ENCODE results near the gene ESYT1. TPM values are rescaled to one million over a fixed set of nuclear protein-coding genes. Genes with fewer than 3 reads are reported as not detected.

Gene ESYT1
- total and polyA plus RNA-seq, 9 of the 15 experiments (the other 6 are each of a cell fraction or from before 2014, with no cell fraction given), result 132 to 420 (median 164) TPM

DNA sequence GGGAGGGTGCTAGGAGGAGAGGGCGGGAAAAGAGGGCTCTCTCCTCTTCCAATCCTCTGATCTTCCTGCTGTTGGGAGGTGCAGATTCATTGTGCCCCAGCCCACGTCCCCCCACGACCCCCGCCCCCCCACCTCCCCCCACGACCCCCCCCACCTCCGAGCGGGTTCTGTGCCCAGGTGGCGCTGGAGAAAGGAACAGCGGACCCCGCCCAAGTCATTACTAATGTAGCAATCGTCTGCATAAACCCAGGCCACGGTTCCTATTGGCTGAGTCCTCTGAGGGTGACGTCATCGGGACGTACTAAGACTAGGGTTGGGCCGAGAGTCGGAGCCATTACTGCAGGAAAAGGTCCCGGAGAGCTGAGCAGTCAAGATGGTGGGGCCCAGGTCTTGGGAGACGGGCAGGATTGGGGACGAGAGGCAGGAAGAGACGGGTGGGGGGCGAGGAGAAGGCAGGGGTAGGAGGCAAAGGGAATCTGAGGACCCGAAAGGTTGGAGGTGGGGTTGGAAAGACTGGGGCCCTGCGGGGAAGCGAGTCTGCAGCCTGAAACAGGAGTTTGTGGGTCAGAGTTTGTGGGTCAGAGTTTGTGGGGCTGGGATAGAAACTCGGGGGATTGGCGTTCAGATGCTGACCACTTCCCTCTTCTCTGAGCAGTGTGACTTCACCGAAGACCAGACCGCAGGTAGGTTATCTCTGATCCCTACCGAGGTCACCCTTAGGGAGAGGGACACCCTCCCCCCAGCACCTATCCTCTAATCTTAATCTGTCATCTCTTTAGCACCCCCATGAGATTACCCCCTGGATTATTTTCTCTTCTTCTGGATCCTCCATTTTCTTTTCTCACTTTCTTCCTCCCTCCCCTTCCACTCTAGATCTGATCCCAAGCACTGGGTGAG, 30.2 kb downstream of the ESYT1 start, which contains the start of gene MYL6 (continued):
- TF ChIP-seq, protein P1, sequence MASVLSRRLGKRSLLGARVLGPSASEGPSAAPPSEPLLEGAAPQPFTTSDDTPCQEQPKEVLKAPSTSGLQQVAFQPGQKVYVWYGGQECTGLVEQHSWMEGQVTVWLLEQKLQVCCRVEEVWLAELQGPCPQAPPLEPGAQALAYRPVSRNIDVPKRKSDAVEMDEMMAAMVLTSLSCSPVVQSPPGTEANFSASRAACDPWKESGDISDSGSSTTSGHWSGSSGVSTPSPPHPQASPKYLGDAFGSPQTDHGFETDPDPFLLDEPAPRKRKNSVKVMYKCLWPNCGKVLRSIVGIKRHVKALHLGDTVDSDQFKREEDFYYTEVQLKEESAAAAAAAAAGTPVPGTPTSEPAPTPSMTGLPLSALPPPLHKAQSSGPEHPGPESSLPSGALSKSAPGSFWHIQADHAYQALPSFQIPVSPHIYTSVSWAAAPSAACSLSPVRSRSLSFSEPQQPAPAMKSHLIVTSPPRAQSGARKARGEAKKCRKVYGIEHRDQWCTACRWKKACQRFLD (CRISPR knock-in tag; IDR thresholded peaks at IDR 0.05), result peak; percentile 79
- peak; percentile 75; the same call in 1 of the 2 replicates for TF ChIP-seq PHTF2 (CRISPR knock-in tag; IDR thresholded peaks at IDR 0.05)
- TF ChIP-seq ILF3 (IDR thresholded peaks at IDR 0.05; ENCODE audit: borderline replicate concordance), result peak; percentile 71; the same call in 1 of the 2 replicates
- peak; percentile 93 for TF ChIP-seq PHB (CRISPR knock-in tag; IDR thresholded peaks at IDR 0.05)
- no peak for TF ChIP-seq SRF (CRISPR knock-in tag; IDR thresholded peaks at IDR 0.05)
- TF ChIP-seq ZNF311 (CRISPR knock-in tag; IDR thresholded peaks at IDR 0.05), result peak; percentile 76
- no peak for TF ChIP-seq ZNF518B (CRISPR knock-in tag; IDR thresholded peaks at IDR 0.05)
- TF ChIP-seq JUNB (CRISPR knock-in tag; conservative IDR thresholded peaks at IDR 0.05), result peak; percentile 99
- peak; percentile 82 for TF ChIP-seq ELF2 (CRISPR knock-in tag; IDR thresholded peaks at IDR 0.05)
- peak; percentile 91 for TF ChIP-seq SPI1 (IDR thresholded peaks at IDR 0.05; ENCODE audit: borderline replicate concordance, low read depth, low read length)
- peak; percentile 82 for TF ChIP-seq KAT8 (IDR thresholded peaks at IDR 0.05; ENCODE audit: low read depth)
- no peak for TF ChIP-seq ZBTB1 (CRISPR knock-in tag; IDR thresholded peaks at IDR 0.05; ENCODE audit: borderline replicate concordance, low read depth)
- peak; percentile 86 for TF ChIP-seq ZNF655 (CRISPR knock-in tag; IDR thresholded peaks at IDR 0.05)
- TF ChIP-seq FOXK1 (CRISPR knock-in tag; IDR thresholded peaks at IDR 0.05; ENCODE audit: borderline replicate concordance), result peak; percentile 80; the same call in 1 of the 2 replicates
- TF ChIP-seq ZNF280A (IDR thresholded peaks at IDR 0.05; ENCODE audit: low read depth, partially characterized antibody), result no peak
- TF ChIP-seq, protein P2, sequence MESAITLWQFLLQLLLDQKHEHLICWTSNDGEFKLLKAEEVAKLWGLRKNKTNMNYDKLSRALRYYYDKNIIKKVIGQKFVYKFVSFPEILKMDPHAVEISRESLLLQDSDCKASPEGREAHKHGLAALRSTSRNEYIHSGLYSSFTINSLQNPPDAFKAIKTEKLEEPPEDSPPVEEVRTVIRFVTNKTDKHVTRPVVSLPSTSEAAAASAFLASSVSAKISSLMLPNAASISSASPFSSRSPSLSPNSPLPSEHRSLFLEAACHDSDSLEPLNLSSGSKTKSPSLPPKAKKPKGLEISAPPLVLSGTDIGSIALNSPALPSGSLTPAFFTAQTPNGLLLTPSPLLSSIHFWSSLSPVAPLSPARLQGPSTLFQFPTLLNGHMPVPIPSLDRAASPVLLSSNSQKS (CRISPR knock-in tag; IDR thresholded peaks at IDR 0.05), result 0 out of 2 replicates have a peak, but pooled peaks have one; percentile 24
- TF ChIP-seq ERF (CRISPR knock-in tag; IDR thresholded peaks at IDR 0.05), result peak; percentile 94
- 0 out of 2 replicates have a peak, but pooled peaks have one; percentile 48 for TF ChIP-seq HIVEP1 (CRISPR knock-in tag; IDR thresholded peaks at IDR 0.05)

All from K562 (cell line).